Left ventricle myocardium inferior (tissue), 1 donor: ENCODE results near the gene RHOJ. TPM values are rescaled to one million over a fixed set of nuclear protein-coding genes. Genes with fewer than 3 reads are reported as not detected.

ENCODE experiments used
- DNase-seq: peaks from one replicate; pipeline ENCODE4 v3.0.0-alpha.2; 2020
- H3K27ac ChIP-seq: fragments of 200-600 bp; replicated peaks from 2 replicates; pipeline ENCODE4 v1.8.0; 2021
- H3K27me3 ChIP-seq: fragments of 200-600 bp; 2 replicates; pipeline ENCODE4 v1.8.0; 2021; ENCODE audit warnings: low read depth
- H3K36me3 ChIP-seq: fragments of 200-600 bp; 2 replicates; pipeline ENCODE4 v1.8.0; 2021
- H3K4me1 ChIP-seq: fragments of 200-600 bp; 2 replicates; pipeline ENCODE4 v1.8.0; 2021
- H3K4me3 ChIP-seq: fragments of 200-600 bp; 2 replicates; pipeline ENCODE4 v1.8.0; 2021; ENCODE audit warnings: mild to moderate bottlenecking, moderate library complexity
- H3K9me3 ChIP-seq: fragments of 200-600 bp; replicated peaks from 2 replicates; pipeline ENCODE4 v1.8.0; 2021
- CTCF ChIP-seq: fragments of 200-600 bp; IDR thresholded peaks from 2 replicates; pipeline ENCODE4 v1.8.0; 2021; ENCODE audit warnings: antibody characterized with exemption, mild to moderate bottlenecking, borderline replicate concordance
- intact Hi-C: fragments of 100-400 bp; cut with micrococcal nuclease; formaldehyde crosslinking; loops from one replicate; pipeline ENCODE4 v1.11.0; 2022
- total RNA-seq: library from RNA; stranded (reverse); fragmentation: NEBNext Ultra II Directional; extraction: Animal tissue kit (Norgen Biotek cat#: 25700); gene quantifications from one replicate; pipeline ENCODE4 v1.2.1, GENCODE V29; 2021
- donor health status: DM: no; HTN: yes; CAD: no; lungs with severe emphysema.

The RHOJ gene
- total RNA-seq, 1 donor from 2014 or later, result 14.6 TPM

GRCh38 chr14:63290741-63291430 lies 86.6 kb downstream of the RHOJ start:
- intact Hi-C loops, result no loop called here
- Histone ChIP-seq H3K4me3 (no peak overlapping the region), H3K36me3 (peaks cover 62% of the 10 kb centered on the region), H3K9me3 (peaks cover 15% of the 10 kb centered on the region), H3K27me3 (no peaks in the 10 kb centered on the region), H3K4me1 (peaks cover 4% of the 10 kb centered on the region), H3K27ac (no peak overlapping the region)
- DNase-seq, result no peak
- TF ChIP-seq CTCF, result no peak

DNA sequence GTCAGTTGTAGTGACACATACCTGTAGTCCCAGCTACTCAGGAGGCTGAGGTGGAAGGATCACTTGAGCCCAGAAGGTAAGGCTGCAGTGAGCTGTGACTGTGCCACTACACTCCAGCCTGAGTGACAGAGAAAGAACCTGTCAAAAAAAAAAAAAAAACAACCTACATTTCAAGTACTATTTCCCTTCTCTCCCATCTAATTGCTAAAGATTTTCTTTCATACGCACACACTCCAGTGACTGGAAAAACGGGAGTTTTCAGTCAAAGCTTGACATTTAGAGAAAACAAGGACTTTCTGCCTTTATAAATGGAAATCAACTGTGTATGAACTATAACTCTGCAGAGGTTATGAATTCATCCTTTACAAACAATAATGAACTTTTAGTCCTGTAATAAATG lies 88.6 kb downstream of the RHOJ start:
- Histone ChIP-seq H3K36me3 (peaks cover 47% of the 10 kb centered on the region), H3K27me3 (no peaks in the 10 kb centered on the region), H3K9me3 (peaks cover 18% of the 10 kb centered on the region), H3K4me3 (no peak overlapping the region), H3K27ac (no peak overlapping the region), H3K4me1 (peaks cover 14% of the 10 kb centered on the region)
- TF ChIP-seq CTCF, result no peak
- no peak for DNase-seq
- intact Hi-C loops, result no loop called here

DNA sequence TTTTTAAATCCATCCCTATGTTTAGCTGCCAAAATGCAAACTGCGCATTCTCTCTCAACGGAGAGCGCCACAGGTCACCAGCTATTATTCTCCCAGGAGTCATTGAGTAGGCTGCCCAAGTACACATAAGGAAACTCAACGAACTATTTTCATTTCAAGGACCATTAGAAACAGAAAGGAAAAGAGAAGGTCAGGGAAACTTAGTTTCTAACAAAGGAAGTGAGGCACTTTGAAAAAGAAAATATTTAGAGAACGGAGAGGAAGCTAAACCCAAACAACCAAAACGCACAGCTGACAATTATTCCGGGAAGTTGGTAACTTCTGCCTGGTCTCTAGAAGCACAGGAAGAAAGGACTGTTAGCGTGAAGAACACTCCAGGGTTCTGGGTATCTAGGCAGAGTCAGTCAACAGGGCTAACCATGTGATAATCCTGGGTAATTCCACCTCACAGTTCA lies 91.0 kb downstream of the RHOJ start:
- Histone ChIP-seq H3K36me3 (peaks cover 30% of the 10 kb centered on the region), H3K27me3 (no peaks in the 10 kb centered on the region), H3K9me3 (peaks cover 18% of the 10 kb centered on the region), H3K4me3 (peak overlapping the region; percentile 29), H3K4me1 (peaks cover 19% of the 10 kb centered on the region), H3K27ac (peak overlapping the region; percentile 64)
- no peak for DNase-seq
- intact Hi-C loops, result no loop called here
- TF ChIP-seq CTCF, result no peak

GRCh38 chr14:63296060-63296563 lies 91.9 kb downstream of the RHOJ start:
- Histone ChIP-seq H3K9me3 (peaks cover 18% of the 10 kb centered on the region), H3K4me3 (peak overlapping the region; percentile 29), H3K36me3 (peaks cover 26% of the 10 kb centered on the region), H3K4me1 (peaks cover 19% of the 10 kb centered on the region), H3K27me3 (no peaks in the 10 kb centered on the region), H3K27ac (peak overlapping the region; percentile 64)
- no peak for DNase-seq
- TF ChIP-seq CTCF, result no peak
- intact Hi-C loops, result no loop called here

GRCh38 chr14:63297372-63298063 lies 93.3 kb downstream of the RHOJ start:
- no peak for DNase-seq
- Histone ChIP-seq H3K4me3 (no peak overlapping the region), H3K9me3 (peaks cover 18% of the 10 kb centered on the region), H3K27me3 (no peaks in the 10 kb centered on the region), H3K36me3 (peaks cover 11% of the 10 kb centered on the region), H3K27ac (no peak overlapping the region), H3K4me1 (peaks cover 19% of the 10 kb centered on the region)
- intact Hi-C loops, result no loop called here
- no peak for TF ChIP-seq CTCF
